H9 (cell line): ENCODE data around the gene CTSA. TPM values are rescaled to one million over a fixed set of nuclear protein-coding genes. Genes with fewer than 3 reads are reported as not detected.
A peak's percentile ranks its signal among the peaks of the same experiment; 100 is the strongest.

Experiments used
- DNase-seq: peaks from one replicate; pipeline ENCODE4 v3.0.0-alpha.2; 2017
- H2AFZ ChIP-seq: one replicate; pipeline ENCODE4 v1.6.1; 2013; ENCODE audit warnings: mild to moderate bottlenecking, low read length, control low read depth, moderate library complexity
- H2AK5ac ChIP-seq: 2 replicates; pipeline ENCODE4 v1.6.1; 2013; ENCODE audit warnings: low read length, control low read depth, mixed read lengths; ENCODE audit not compliant: insufficient read length
- H2BK120ac ChIP-seq: one replicate; pipeline ENCODE4 v1.6.1; 2013; ENCODE audit warnings: low read depth, mild to moderate bottlenecking, low read length, control low read depth, inconsistent platforms; ENCODE audit not compliant: poor library complexity, severe bottlenecking
- H2BK12ac ChIP-seq: 2 replicates; pipeline ENCODE4 v1.6.1; 2013; ENCODE audit warnings: low read length, control low read depth, mixed read lengths, low read depth; ENCODE audit not compliant: insufficient read length
- H2BK15ac ChIP-seq: 2 replicates; pipeline ENCODE4 v1.6.1; 2013; ENCODE audit warnings: low read depth, low read length, control low read depth
- H2BK20ac ChIP-seq: one replicate; pipeline ENCODE4 v1.6.1; 2013; ENCODE audit warnings: low read depth, mild to moderate bottlenecking, low read length, control low read depth, inconsistent platforms; ENCODE audit not compliant: poor library complexity, severe bottlenecking
- H2BK5ac ChIP-seq: 2 replicates; pipeline ENCODE4 v1.6.1; 2013; ENCODE audit warnings: low read length, control low read depth, mixed read lengths; ENCODE audit not compliant: insufficient read length
- H3K14ac ChIP-seq: 2 replicates; pipeline ENCODE4 v1.6.1; 2013; ENCODE audit warnings: low read length, control low read depth; ENCODE audit not compliant: insufficient read depth
- H3K18ac ChIP-seq: 2 replicates; pipeline ENCODE4 v1.6.1; 2013; ENCODE audit warnings: low read depth, mild to moderate bottlenecking, mixed read lengths, low read length, control low read depth; ENCODE audit not compliant: insufficient read length
- H3K23ac ChIP-seq: 2 replicates; pipeline ENCODE4 v1.6.1; 2013; ENCODE audit warnings: low read length, control low read depth, mixed read lengths, low read depth; ENCODE audit not compliant: insufficient read length
- H3K23me2 ChIP-seq: 2 replicates; pipeline ENCODE4 v1.6.1; 2013; ENCODE audit warnings: low read depth, mild to moderate bottlenecking, mixed read lengths, low read length, control low read depth; ENCODE audit not compliant: insufficient read length, poor library complexity, severe bottlenecking
- H3K27ac ChIP-seq: 2 replicates; pipeline ENCODE4 v1.5.1; 2013; ENCODE audit warnings: low read length, control low read depth, mixed read lengths, low read depth; ENCODE audit not compliant: insufficient read length
- H3K27me3 ChIP-seq: 2 replicates; pipeline ENCODE4 v1.6.1; 2013; ENCODE audit warnings: low read length, control low read depth, inconsistent platforms; ENCODE audit not compliant: insufficient read depth
- H3K4ac ChIP-seq: 2 replicates; pipeline ENCODE4 v1.6.1; 2013; ENCODE audit warnings: low read depth, mild to moderate bottlenecking, control low read depth, inconsistent platforms, low read length, moderate library complexity
- H3K4me1 ChIP-seq: 2 replicates; pipeline ENCODE4 v1.6.1; 2013; ENCODE audit warnings: low read length, control low read depth, inconsistent platforms; ENCODE audit not compliant: insufficient read depth
- H3K4me2 ChIP-seq: 2 replicates; pipeline ENCODE4 v1.6.1; 2013; ENCODE audit warnings: low read length, control low read depth, mixed read lengths; ENCODE audit not compliant: insufficient read length, insufficient read depth
- H3K56ac ChIP-seq: 2 replicates; pipeline ENCODE4 v1.6.1; 2013; ENCODE audit warnings: low read depth, mild to moderate bottlenecking, mixed read lengths, low read length, control low read depth; ENCODE audit not compliant: insufficient read length
- H3K79me1 ChIP-seq: 2 replicates; pipeline ENCODE4 v1.6.1; 2013; ENCODE audit warnings: low read depth, mild to moderate bottlenecking, moderate library complexity, low read length, control low read depth, inconsistent platforms; ENCODE audit not compliant: insufficient read depth, poor library complexity, severe bottlenecking
- H3K79me2 ChIP-seq: 2 replicates; pipeline ENCODE4 v1.6.1; 2013; ENCODE audit warnings: low read length, control low read depth, inconsistent platforms; ENCODE audit not compliant: insufficient read depth
- H3K9ac ChIP-seq: 2 replicates; pipeline ENCODE4 v1.6.1; 2013; ENCODE audit warnings: low read length, control low read depth, mixed read lengths; ENCODE audit not compliant: insufficient read length; ENCODE audit errors: extremely low read depth
- H3K9me3 ChIP-seq: one replicate; pipeline ENCODE4 v1.6.1; 2013; ENCODE audit warnings: low read depth, low read length, inconsistent platforms; ENCODE audit not compliant: control insufficient read depth
- H3T11ph ChIP-seq: one replicate; pipeline ENCODE4 v1.6.1; 2013; ENCODE audit warnings: mild to moderate bottlenecking, low read length, control low read depth, inconsistent platforms
- H4K20me1 ChIP-seq: one replicate; pipeline ENCODE4 v1.6.1; 2013; ENCODE audit not compliant: control insufficient read depth, insufficient read length, insufficient read depth
- H4K5ac ChIP-seq: 2 replicates; pipeline ENCODE4 v1.6.1; 2013; ENCODE audit warnings: low read depth, mild to moderate bottlenecking, mixed read lengths, low read length, control low read depth; ENCODE audit not compliant: insufficient read length
- H4K8ac ChIP-seq: replicated peaks from 2 replicates; pipeline ENCODE4 v1.6.1; 2013; ENCODE audit warnings: low read length, control low read depth, mixed read lengths, low read depth; ENCODE audit not compliant: insufficient read length
- H4K91ac ChIP-seq: 2 replicates; pipeline ENCODE4 v1.6.1; 2013; ENCODE audit warnings: low read depth, mild to moderate bottlenecking, moderate library complexity, mixed read lengths, low read length, control low read depth; ENCODE audit not compliant: insufficient read length
- H3K27ac Mint-ChIP-seq, 3 experiments: 2 replicates in 2 of 3; 3 replicates in 1 of 3; pipeline ENCODE4 v1.8.0; 2020 to 2021; ENCODE audit warnings: mixed read lengths in 3 of 3, mild to moderate bottlenecking in 1 of 3, moderate library complexity in 1 of 3
- H3K27me3 Mint-ChIP-seq: 2 replicates; pipeline ENCODE4 v1.8.0; 2021; ENCODE audit warnings: low read depth, mild to moderate bottlenecking, moderate library complexity, mixed read lengths
- H3K36me3 Mint-ChIP-seq, 3 experiments: 2 replicates in 2 of 3; 3 replicates in 1 of 3; pipeline ENCODE4 v1.8.0; 2020 to 2021; ENCODE audit warnings: low read depth in 3 of 3, mixed read lengths in 3 of 3; ENCODE audit not compliant: insufficient read depth in 1 of 3
- H3K4me1 Mint-ChIP-seq, 2 experiments: 2 replicates each; pipeline ENCODE4 v1.8.0; 2020; ENCODE audit warnings: mixed read lengths in 2 of 2
- H3K4me3 Mint-ChIP-seq, 2 experiments: 2 replicates in 1 of 2; 3 replicates in 1 of 2; pipeline ENCODE4 v1.8.0; 2020 to 2021; ENCODE audit warnings: mild to moderate bottlenecking in 2 of 2, mixed read lengths in 2 of 2, moderate library complexity in 1 of 2
- H3K9me3 Mint-ChIP-seq, 2 experiments: 2 replicates in 1 of 2; 3 replicates in 1 of 2; pipeline ENCODE4 v1.8.0; 2020; ENCODE audit warnings: mild to moderate bottlenecking in 2 of 2, mixed read lengths in 2 of 2, moderate library complexity in 1 of 2
- WGBS: extraction: QIAGEN DNeasy Blood & Tissue Kit; methylation state at CpG from one replicate; pipeline ENCODE4 v1.1.7; 2013; ENCODE audit warnings: missing lambda C conversion rate, low lambda C conversion rate, mixed read lengths; ENCODE audit not compliant: insufficient read length; ENCODE audit errors: extremely low coverage; 5-methylcytosine and 5-hydroxymethylcytosine counted together
- total RNA-seq: library from RNA; stranded (reverse); gene quantifications from 2 replicates; pipeline ENCODE4 v1.2.1, GENCODE V29; 2021
- TF ChIP-seq, protein P1 (sequence below): fragments of 200-600 bp; sonication (generic); conservative IDR thresholded peaks from 3 replicates; pipeline ENCODE4 v1.8.0; 2021; ENCODE audit warnings: antibody characterized with exemption, mild to moderate bottlenecking

The CTSA gene
- total RNA-seq, 1 experiment from 2014 or later, result 64.4 TPM

GRCh38 chr20:45882469-45883099, 8.6 kb upstream of the CTSA start:
- Histone ChIP-seq H4K20me1 (no peaks in the 10 kb centered on the region), H3K4me2 (no peak overlapping the region), H2AK5ac (no peak overlapping the region), H3K79me2 (peaks cover 5% of the 10 kb centered on the region; the same call in 1 of the 2 replicates), H3K4me1 (no peaks in the 10 kb centered on the region), H2BK12ac (no peak overlapping the region), H2BK15ac (no peak overlapping the region), H3K27ac (no peak overlapping the region), H2AFZ (no peak overlapping the region), H2BK5ac (no peak overlapping the region), H4K5ac (no peak overlapping the region), H3K79me1 (no peaks in the 10 kb centered on the region), H3K14ac (no peak overlapping the region), H4K91ac (no peak overlapping the region), H3K4ac (no peak overlapping the region), H3K23ac (no peak overlapping the region), H3K56ac (no peak overlapping the region), H3K27me3 (no peaks in the 10 kb centered on the region), H3K23me2 (peaks cover 5% of the 10 kb centered on the region), H2BK20ac (no peak overlapping the region), H3K9me3 (no peaks in the 10 kb centered on the region), H4K8ac (no peak overlapping the region), H3K18ac (no peak overlapping the region), H3K9ac (no peak overlapping the region), H2BK120ac (no peak overlapping the region), H3T11ph (no peak overlapping the region)
- no peak overlapping the region; a peak in 1 of 7 replicates for H3K27ac Mint-ChIP-seq
- TF ChIP-seq, protein P1, sequence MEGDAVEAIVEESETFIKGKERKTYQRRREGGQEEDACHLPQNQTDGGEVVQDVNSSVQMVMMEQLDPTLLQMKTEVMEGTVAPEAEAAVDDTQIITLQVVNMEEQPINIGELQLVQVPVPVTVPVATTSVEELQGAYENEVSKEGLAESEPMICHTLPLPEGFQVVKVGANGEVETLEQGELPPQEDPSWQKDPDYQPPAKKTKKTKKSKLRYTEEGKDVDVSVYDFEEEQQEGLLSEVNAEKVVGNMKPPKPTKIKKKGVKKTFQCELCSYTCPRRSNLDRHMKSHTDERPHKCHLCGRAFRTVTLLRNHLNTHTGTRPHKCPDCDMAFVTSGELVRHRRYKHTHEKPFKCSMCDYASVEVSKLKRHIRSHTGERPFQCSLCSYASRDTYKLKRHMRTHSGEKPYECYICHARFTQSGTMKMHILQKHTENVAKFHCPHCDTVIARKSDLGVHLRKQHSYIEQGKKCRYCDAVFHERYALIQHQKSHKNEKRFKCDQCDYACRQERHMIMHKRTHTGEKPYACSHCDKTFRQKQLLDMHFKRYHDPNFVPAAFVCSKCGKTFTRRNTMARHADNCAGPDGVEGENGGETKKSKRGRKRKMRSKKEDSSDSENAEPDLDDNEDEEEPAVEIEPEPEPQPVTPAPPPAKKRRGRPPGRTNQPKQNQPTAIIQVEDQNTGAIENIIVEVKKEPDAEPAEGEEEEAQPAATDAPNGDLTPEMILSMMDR, result no peak
- peak overlapping the region; percentile 55 to 72 for H3K4me3 Mint-ChIP-seq
- no peaks in the 10 kb centered on the region for H3K27me3 Mint-ChIP-seq
- peaks cover 17 to 31% (median 24%) of the 10 kb centered on the region in 3 experiments for H3K36me3 Mint-ChIP-seq
- no peaks in the 10 kb centered on the region; a peak in 1 of 5 replicates for H3K9me3 Mint-ChIP-seq
- no CpG with 5 or more reads among the region's 4 CpGs for WGBS
- no peak for DNase-seq
- peaks cover 5 to 9% of the 10 kb centered on the region in 2 experiments for H3K4me1 Mint-ChIP-seq
